CD4-positive, alpha-beta T cell treated with Interferon gamma for 1 hour (primary cell): ENCODE measurements around the gene BRINP3.

Experiments
- DNase-seq: peaks from one replicate; pipeline ENCODE4 v3.0.0-alpha.2; 2020

Gene BRINP3

GRCh38 chr1:190444464-190444863, 33.2 kb downstream of the BRINP3 start:
- no peak for DNase-seq

- no peak for DNase-seq
These were observed 38.2 kb downstream of the BRINP3 start for GRCh38 chr1:190439447-190439846.

- no peak for DNase-seq
These were observed 41.0 kb downstream of the BRINP3 start for GRCh38 chr1:190436615-190437014.

GRCh38 chr1:190429932-190430331, 47.7 kb downstream of the BRINP3 start:
- DNase-seq, result no peak

DNA sequence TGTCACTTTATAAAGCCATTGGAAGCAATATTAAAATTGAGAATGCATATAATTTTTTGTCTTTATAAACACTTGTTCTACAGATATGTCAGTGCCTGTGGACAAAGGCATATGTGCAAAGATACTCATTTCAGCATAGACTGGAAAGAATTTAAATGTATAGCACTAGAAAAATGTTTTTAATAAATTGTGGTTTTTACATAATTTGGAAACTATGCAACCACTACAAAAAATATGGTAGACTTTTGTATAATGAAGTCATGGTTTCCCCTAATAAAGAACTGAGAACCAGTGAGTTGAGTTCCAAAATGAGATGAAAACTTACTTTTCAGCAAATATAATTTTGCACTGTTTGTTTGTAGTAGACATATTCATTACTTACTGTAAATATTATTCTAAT, 48.5 kb downstream of the BRINP3 start:
- DNase-seq, result no peak

DNA sequence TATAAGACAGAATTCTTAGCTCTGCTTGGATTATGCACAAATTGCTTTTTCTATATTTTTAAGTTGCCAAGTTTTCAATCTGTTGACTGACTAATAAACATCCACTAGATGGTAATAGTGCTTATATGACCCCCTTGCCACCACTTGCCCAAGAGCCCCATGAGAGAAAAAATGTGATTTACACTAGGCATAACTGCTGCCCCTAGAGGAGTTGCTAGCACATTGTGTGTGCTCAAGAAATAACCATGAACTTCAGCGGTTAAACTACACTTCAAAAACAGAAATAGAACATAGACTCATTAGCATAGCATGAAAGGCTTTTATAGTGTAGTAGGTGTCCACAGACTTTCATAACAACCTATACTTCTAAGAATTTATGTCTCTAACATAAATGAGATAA, 61.4 kb downstream of the BRINP3 start:
- DNase-seq, result no peak

GRCh38 chr1:190413142-190413541, 64.5 kb downstream of the BRINP3 start:
- no peak for DNase-seq

- no peak for DNase-seq
These were observed 74.3 kb downstream of the BRINP3 start for GRCh38 chr1:190403402-190403801.

- DNase-seq, result no peak
These were observed 78.4 kb downstream of the BRINP3 start for GRCh38 chr1:190399233-190399632.

DNA sequence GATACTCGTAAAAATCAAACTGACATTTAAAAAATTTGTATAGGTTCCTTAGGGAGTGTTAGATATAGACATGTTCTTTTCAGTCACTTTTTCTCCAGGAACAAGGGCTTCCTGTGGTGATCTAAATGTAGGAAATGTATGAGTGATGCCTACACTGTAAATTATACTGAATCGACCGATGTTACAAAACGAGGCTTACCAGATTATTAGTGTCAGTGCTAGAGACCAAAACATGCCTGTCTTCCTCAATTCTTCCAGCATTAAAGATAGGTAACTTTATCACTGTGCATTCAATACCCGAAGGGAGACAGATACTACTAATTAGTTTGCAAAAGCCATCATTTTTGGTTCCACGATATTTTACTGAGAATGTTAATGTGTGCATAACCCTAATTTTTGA, 86.1 kb downstream of the BRINP3 start:
- DNase-seq, result no peak

- no peak for DNase-seq
These were observed 99.7 kb downstream of the BRINP3 start for GRCh38 chr1:190377991-190378390.

DNA sequence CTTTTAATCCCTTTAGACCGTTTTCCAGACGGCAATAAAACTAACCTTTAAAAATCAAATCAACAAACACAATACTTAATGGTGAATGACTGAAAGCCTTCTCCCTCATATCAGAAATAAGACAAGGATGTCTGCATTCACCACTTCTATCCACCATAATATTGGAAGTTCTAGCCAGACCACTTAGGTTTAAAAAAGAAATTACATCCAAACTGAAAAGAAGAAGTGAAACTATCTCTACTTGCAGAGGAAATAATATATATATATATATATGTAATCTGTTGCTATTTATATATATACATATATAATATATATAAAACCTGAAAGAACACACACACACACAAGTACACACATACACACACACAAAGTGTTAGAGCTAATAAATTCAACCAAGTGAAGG, 100.4 kb downstream of the BRINP3 start:
- DNase-seq, result no peak

DNA sequence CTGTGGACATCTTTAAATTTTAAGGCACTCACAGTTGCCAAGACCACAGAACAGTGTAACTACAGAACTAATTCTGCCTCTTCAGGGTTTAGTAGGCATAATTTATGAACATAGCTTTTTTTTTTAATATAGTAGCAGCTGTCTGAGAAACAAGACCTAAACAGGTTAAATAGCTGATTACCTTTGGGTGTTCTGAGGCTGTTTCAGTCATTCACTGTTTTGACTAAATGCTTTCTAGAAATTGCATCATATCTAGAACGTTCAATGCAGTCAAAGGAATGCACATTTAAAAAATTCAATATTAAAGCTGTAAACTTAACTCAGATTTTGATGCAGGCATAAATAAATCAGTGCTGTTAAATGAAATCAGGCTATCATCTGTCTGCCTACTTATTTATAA, 101.6 kb downstream of the BRINP3 start:
- DNase-seq, result no peak

- no peak for DNase-seq
These were observed 103.8 kb downstream of the BRINP3 start for GRCh38 chr1:190373705-190374336.

DNA sequence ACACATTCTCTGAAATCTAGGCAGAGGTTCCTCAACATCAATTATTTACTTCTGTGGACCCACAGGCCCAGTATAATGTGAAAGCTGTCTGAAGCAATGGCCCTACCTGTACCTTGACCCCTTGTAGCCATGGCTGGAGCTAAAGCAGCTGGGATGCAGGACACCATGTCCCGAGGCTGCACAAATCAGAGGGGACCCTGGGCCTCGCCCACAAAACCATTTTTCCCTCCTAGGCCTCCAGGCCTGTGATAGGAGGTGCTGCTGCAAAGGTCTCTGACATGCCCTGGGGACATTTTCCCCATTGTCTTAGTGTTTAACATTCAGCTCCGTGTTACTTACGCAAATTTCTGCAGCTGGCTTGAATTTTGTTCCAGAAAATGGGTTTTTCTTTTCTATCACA, 110.5 kb downstream of the BRINP3 start:
- no peak for DNase-seq

DNA sequence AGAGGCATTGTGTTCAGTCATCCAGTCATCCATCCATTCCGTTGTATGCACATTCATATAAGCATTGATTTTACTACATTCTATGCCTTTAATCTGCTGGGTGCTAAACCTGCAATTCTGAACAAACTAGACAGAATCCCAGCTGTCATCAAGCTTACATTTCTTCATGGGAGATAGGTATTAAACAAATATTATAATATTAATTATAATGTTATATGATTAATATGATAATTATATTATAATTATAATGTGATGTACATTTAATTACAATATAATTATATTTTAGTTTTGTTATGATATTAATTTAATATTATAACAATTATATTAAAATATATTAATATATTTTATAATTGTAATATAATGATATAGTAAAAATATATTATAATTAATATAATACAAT, 112.4 kb downstream of the BRINP3 start:
- no peak for DNase-seq

- DNase-seq, result no peak
These were observed 124.0 kb downstream of the BRINP3 start for GRCh38 chr1:190353538-190354101.

DNA sequence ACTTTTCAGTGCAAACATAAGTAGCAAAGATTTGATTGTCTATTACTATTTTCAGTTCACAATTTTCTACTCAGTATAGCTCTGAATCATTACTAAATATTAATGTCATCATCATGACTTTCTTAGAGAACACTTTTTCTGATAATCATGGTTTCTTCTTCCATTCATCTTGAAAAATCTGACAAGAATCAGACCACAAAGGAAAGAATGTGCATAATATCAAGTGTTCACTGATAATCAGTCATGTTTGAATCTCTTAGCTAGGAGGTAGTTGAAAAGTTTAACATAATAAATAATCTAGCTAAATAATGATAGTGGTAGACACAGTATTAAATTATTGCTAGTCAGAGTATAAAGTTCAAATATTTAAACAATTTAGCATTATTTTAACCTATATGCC, 133.2 kb downstream of the BRINP3 start:
- DNase-seq, result no peak

- DNase-seq, result no peak
These were observed 138.8 kb downstream of the BRINP3 start for GRCh38 chr1:190338829-190339228.

DNA sequence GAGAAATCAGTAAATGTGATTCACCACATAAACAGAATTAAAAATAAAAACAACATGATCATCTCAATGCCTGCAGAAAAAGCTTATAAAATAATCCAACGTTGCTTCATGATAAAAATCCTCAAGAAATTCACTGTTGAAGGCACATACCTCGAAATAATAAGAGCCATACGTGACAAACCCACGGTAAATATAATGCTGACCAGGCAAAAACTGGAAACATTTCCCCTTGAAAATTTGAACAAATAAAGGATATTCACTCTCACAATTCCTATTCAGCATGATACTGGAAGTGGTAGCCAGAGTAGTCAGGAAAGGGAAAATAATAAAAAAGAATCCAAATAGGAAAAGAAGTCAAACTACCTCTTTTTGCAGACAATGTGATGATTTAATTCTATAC, 148.8 kb downstream of the BRINP3 start:
- DNase-seq, result no peak

DNA sequence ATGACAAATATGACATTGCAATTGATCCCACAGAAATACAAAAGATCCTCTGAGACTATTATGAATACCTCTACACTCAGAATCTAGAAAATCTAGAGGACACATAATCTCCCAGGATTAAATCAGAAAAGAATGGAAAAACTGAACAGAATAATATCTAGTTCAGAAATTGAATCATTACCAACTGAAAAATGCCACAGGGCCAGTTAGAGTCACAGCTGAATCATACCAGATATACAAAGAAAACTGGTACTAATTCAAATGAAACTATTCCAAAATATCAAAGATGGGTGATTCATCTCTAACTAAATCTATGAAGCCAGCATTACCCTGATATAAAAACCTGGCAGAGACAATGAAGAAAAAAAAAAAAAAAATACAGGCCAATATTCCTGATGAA, 149.3 kb downstream of the BRINP3 start:
- no peak for DNase-seq

GRCh38 chr1:190327271-190327670, 150.4 kb downstream of the BRINP3 start:
- DNase-seq, result no peak

- no peak for DNase-seq
These were observed 154.1 kb downstream of the BRINP3 start for GRCh38 chr1:190323530-190323929.

- DNase-seq, result no peak
These were observed 155.4 kb downstream of the BRINP3 start for GRCh38 chr1:190322274-190322673.

DNA sequence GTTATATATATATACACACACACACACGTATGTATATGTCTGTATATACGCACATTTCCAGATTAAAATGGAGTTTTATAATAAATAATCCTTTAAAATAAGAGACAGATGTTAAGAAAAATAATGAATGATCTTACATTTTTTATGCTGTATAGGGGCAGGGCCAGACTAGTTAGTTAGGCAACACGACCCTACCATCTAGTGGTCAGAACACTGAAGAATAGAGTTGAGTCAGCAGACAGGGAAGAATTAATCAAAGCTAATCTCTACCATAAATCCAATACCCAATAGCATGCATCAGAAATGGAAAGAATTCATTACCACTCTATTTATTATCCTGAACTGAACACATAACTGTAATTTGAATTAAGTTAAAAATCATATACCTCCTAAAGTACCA, 156.7 kb downstream of the BRINP3 start:
- no peak for DNase-seq
